NAMALWA (cell line): ENCODE measurements around the gene PRKCH.

Experiments used
- DNase-seq: peaks from one replicate; pipeline ENCODE4 v3.0.0-alpha.2; 2015; ENCODE audit warnings: low spot score

PRKCH gene

DNA sequence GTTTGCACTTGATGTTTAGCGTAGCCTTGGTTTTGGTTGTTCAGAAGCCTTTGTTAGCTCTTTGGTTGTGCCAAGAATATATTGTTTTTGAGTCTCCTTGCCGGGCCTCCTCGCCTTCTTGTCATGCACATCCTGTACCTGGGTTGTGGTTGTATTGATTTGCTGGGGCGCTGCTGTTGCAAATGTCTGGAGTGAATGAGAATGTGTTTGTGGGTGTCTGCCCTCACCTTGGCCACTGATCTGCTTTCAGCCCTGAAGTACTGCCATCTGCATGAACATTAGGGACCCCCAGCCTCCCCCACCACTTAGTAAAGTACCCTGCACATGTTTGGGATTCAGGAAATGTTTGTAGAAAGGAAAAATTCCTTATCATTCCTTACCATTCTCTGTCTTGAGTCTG lies 16.5 kb downstream of the PRKCH start:
- no peak for DNase-seq

GRCh38 chr14:61338457-61338856 lies 17.1 kb downstream of the PRKCH start:
- no peak for DNase-seq

- DNase-seq: no peak
Measured at GRCh38 chr14:61341275-61342206, 20.2 kb downstream of the PRKCH start.

GRCh38 chr14:61342486-61342885 lies 21.1 kb downstream of the PRKCH start:
- DNase-seq: no peak

GRCh38 chr14:61342932-61343331 lies 21.6 kb downstream of the PRKCH start:
- DNase-seq: no peak

DNA sequence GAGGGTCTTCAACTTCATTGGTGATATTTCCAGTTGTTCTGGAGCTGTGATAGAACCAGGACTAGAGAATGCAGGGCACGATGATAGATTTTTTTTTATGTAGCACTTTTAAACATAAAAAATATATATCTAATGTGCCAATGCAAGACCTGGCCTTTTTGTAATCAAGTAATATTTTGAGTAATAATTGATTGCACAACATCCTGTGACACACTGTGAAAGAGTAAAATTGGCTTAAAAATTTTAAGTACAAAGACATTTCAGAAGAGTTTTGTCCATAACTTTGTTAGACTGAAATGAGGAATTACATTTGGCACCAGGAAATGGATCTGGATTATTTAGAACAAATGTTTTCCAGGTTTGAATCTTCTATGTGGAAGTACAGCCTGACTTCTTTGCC lies 22.1 kb downstream of the PRKCH start:
- no peak for DNase-seq

DNA sequence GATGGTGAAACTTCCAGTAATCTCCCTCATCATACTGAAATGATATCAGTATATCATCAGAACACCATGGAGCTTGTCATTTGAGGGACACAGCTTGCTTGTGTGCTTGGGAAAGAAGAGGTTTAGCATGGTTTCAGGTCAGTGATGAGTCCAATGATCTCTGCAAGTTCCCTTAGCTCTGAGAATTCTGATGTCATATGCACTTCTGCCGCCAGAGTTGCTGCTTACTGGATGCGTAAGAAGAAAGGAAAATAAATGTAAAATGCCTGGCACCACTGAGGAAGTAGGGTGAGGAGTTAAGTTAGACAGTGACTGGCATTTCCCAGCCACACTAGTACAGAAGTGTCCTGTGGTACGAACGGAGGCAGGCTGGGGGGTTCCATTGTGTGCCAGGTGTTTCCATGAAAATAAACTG lies 22.6 kb downstream of the PRKCH start:
- DNase-seq: no peak

GRCh38 chr14:61344437-61345150 lies 23.2 kb downstream of the PRKCH start:
- DNase-seq: no peak

DNA sequence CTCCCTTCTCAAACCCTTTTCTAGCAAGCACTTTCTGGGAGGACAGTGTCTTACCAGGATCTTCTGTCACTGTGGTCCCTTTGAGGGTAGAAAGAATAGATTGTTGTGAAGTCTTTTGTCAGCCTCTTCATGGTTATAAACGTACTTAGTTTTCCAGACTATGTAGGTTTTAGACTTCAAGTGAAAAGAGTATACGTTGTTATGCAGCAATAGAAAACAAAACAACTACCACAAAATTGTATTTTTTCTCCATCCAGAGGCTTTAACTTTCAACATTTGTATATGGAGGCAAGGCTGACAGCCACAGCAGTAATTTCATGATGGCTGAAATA lies 23.7 kb downstream of the PRKCH start:
- DNase-seq: no peak

GRCh38 chr14:61346221-61346620 lies 24.8 kb downstream of the PRKCH start:
- DNase-seq: no peak

- DNase-seq: no peak
Measured at GRCh38 chr14:61346793-61347192, 25.4 kb downstream of the PRKCH start.

DNA sequence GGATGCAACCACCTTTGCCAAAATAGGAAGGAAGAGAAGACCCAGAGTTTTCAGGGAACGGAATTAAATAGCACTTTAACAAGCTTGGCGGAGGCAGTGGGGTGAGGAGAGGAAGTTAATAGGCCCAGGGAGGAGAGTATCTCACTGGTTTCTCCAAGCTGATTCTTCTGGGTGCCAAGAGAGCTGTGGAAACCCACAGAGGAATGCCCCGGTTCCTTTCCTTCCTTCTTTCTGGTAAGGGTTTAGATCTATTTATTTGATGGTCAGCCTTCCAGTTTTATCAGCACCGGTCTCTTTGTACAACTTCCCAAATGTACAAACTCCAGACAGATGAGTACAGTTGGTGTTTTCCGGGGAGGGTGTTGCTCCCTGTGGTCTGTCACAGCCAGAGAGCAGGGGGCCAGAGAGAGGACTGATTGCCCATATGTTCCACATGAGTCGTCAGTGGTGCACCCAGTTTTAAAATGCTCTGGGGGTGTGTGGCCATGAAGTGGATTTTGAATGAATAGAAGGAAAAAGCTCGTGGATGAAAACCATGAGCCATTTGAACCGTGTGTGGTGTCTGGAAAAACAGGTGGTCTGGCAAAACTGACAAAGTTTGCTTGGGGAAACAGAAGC lies 26.6 kb downstream of the PRKCH start:
- no peak for DNase-seq

GRCh38 chr14:61350427-61351270 lies 29.3 kb downstream of the PRKCH start:
- no peak for DNase-seq

DNA sequence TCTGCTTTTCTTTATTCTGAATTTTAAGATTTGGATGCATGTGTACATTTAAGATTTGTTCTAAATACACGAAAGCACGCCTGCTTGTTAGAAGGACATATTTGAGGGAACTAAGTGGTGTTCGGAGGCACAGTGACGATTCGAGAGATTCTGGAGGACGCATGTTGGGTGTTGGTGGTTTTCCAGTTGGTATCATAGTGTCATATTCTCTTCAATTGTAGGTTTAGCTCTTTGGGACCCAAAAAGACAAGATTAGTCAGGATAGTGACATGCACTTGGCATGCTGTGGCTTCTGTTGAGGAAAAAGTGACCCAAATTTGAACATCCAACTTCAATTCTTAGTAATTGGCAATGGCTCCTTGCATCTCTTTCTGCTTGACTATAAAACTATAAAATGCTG lies 30.1 kb downstream of the PRKCH start:
- DNase-seq: no peak

DNA sequence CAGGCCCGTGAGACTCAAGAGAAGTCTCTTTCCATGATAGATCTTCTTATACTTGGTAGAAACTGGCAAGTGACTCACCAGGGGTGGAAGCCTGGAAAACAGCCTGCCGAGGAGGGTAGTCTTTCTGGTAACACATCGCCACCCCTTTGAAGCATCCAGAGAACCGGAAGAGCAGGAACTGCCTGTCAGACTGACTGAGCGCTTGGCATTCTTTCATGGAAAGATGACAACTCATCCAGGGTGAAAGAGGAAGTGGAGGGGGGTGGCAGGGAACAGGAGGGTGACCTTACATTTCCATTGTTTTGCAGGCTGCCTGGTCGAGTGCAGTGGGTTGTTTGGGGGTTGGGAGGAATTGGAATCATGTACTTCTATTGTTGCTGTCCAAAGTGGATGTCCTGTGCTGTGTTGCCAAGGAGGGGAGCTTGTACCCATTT lies 34.5 kb downstream of the PRKCH start:
- no peak for DNase-seq

- DNase-seq: no peak
Measured at GRCh38 chr14:61357123-61357522, 35.7 kb downstream of the PRKCH start.

- DNase-seq: no peak
Measured at GRCh38 chr14:61358554-61359226, 37.3 kb downstream of the PRKCH start.

- no peak for DNase-seq
Measured at GRCh38 chr14:61360796-61361525, 39.6 kb downstream of the PRKCH start.

- DNase-seq: no peak
Measured at GRCh38 chr14:61362072-61362750, 40.8 kb downstream of the PRKCH start.

DNA sequence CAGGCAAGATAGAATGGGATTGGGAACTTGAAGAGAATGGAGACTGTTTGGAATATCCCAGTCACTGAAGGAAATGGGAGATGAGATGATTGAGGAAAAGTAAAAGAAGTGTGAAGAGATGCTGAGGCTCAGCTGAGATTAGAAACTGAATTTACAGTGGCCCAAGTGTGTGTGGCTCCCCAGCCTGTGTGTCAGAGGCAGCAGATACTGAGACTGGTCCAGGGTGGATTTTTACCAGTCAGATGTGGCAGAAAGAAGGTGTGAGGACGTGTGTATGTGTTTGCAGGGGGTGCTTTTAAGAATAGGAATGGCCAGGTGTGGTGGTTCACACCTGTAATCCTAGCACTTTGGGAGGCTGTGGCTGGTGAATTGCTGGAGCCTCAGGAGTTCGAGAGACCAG lies 42.9 kb downstream of the PRKCH start:
- DNase-seq: no peak
